ENCODE measurements around the gene EMP2.

GRCh38 chr16:10566613-10567012 is 13.8 kb downstream of the EMP2 start:
- TF ChIP-seq CTCF (IDR thresholded peaks at IDR 0.05) (no peak), POLR2AphosphoS5 (IDR thresholded peaks at IDR 0.05; ENCODE audit: insufficient read depth in 1 of 2, low read depth in 1 of 2) (no peak), POLR2A (IDR thresholded peaks at IDR 0.05) (no peak)

All from vagina (tissue), 2 donors.